ENCODE results near the gene SEMA4B. TPM values are rescaled to one million over a fixed set of nuclear protein-coding genes. Genes with fewer than 3 reads are reported as not detected.

SEMA4B gene
- total and polyA plus RNA-seq, 2 donors (not counting 1 experiment from before 2014, with no cell fraction given) = 285 to 336 TPM

- H3K79me2 ChIP-seq (ENCODE audit: control insufficient read depth, insufficient read depth, low read length) = peaks cover 50% of the 10 kb centered on the region
- H2AFZ ChIP-seq (ENCODE audit: insufficient read depth, low read depth, low read length, poor library complexity, severe bottlenecking) = peak within 1 kb of the TSS; percentile 96
- no peaks in the 10 kb centered on the region for H3K9me3 Mint-ChIP-seq (ENCODE audit: insufficient read depth)
- H3K9ac ChIP-seq (ENCODE audit: low read length) = peak within 1 kb of the TSS; percentile 83
- peak within 1 kb of the TSS; percentile 69 to 83 (median 79) for H3K4me3 ChIP-seq (ENCODE audit: control extremely low read depth in 1 of 5, extremely low read depth in 1 of 5, insufficient read depth in 1 of 5, low read depth in 2 of 5, low read length in 4 of 5)
- no peaks in the 10 kb centered on the region for H3K27me3 ChIP-seq (replicated peaks in 1 of 4; ENCODE audit: control extremely low read depth in 1 of 4, control insufficient read depth in 3 of 4, insufficient read depth in 4 of 4, low read length in 3 of 4)
- peaks cover 36 to 38% of the 10 kb centered on the region in 2 donors for H3K4me1 ChIP-seq (ENCODE audit: control insufficient read depth in 2 of 2, insufficient read depth in 2 of 2, low read length in 2 of 2)
- peak within 1 kb of the TSS; percentile 95 for H3K4me3 Mint-ChIP-seq
- intact Hi-C loops (cut with micrococcal nuclease) = loop anchor here (1.0 to 2.0 kb wide), 4 partner anchors 16 to 451 kb away; partner anchors contain the start of genes BLM, GDPGP1 and TTLL13
- peaks cover 0 to 23% of the 10 kb centered on the region in 2 experiments for H3K36me3 ChIP-seq (replicated peaks in 1 of 2; ENCODE audit: control extremely low read depth in 1 of 2, control insufficient read depth in 1 of 2, extremely low read depth in 1 of 2, insufficient read depth in 2 of 2, low read length in 1 of 2)
- peaks cover 32% of the 10 kb centered on the region for H4K20me1 ChIP-seq (ENCODE audit: control insufficient read depth, insufficient read depth, low read length, poor library complexity, severe bottlenecking)
- under 1% methylated on average over 59 of the region's 59 CpGs for WGBS (ENCODE audit: insufficient coverage)
- H3K27ac Mint-ChIP-seq = peak within 1 kb of the TSS; percentile 98
- DNase-seq (peak; percentile 97), ATAC-seq (ENCODE audit: low read depth) (peak; percentile 86)
- peak within 1 kb of the TSS; percentile 82 for H3K4me2 ChIP-seq (replicated peaks; ENCODE audit: low read depth, low read length, poor library complexity, severe bottlenecking)
- H3K4me1 Mint-ChIP-seq = peaks cover 52% of the 10 kb centered on the region
- no peaks in the 10 kb centered on the region for H3K9me3 ChIP-seq (ENCODE audit: control extremely low read depth in 1 of 3, control insufficient read depth in 2 of 3, insufficient read depth in 1 of 3, low read length in 2 of 3)
- POLR2A ChIA-PET = interaction anchor here (0.6 to 1.4 kb wide), 4 partner anchors 32 to 136 kb away, joined by 4 to 14 read pairs (median 10); partner anchors contain the start of genes CIB1 and GDPGP1
- TF ChIP-seq EZH2 (IDR thresholded peaks at IDR 0.05; ENCODE audit: borderline replicate concordance, insufficient read depth, low read depth, low read length, poor library complexity, severe bottlenecking) = no peak
- no peak for TF ChIP-seq CTCF (IDR thresholded peaks at IDR 0.05)
- CTCF ChIA-PET = interaction anchor here (1.0 to 1.6 kb wide), 4 partner anchors 22 to 104 kb away, joined by 3 to 9 read pairs (median 4); partner anchors contain the start of genes CIB1 and GDPGP1
- peak within 1 kb of the TSS; percentile 95 to 99 for H3K27ac ChIP-seq (ENCODE audit: low read length in 2 of 2)
- no peaks in the 10 kb centered on the region for H3K27me3 Mint-ChIP-seq
These were observed 64.3 kb downstream of the SEMA4B start, which contains the start of gene NGRN for GRCh38 chr15:90265271-90266060. Gene NGRN (plus strand): TSS chr15:90265672. CDS start chr15:90265713, 41 bp downstream.
